Measurements from ENCODE around the gene BAIAP2. TPM values are rescaled to one million over a fixed set of nuclear protein-coding genes. Genes with fewer than 3 reads are reported as not detected.
A peak's percentile ranks its signal among the peaks of the same experiment; 100 is the strongest.

Gene BAIAP2
- total RNA-seq, 1 donor from 2014 or later: 50.9 TPM

GRCh38 chr17:81093619-81094508, 58.9 kb downstream of the BAIAP2 start:
- DNase-seq (ENCODE audit: low spot score) (no peak), ATAC-seq (no peak)
- intact Hi-C loops (cut with DNase I): no loop called here

DNA sequence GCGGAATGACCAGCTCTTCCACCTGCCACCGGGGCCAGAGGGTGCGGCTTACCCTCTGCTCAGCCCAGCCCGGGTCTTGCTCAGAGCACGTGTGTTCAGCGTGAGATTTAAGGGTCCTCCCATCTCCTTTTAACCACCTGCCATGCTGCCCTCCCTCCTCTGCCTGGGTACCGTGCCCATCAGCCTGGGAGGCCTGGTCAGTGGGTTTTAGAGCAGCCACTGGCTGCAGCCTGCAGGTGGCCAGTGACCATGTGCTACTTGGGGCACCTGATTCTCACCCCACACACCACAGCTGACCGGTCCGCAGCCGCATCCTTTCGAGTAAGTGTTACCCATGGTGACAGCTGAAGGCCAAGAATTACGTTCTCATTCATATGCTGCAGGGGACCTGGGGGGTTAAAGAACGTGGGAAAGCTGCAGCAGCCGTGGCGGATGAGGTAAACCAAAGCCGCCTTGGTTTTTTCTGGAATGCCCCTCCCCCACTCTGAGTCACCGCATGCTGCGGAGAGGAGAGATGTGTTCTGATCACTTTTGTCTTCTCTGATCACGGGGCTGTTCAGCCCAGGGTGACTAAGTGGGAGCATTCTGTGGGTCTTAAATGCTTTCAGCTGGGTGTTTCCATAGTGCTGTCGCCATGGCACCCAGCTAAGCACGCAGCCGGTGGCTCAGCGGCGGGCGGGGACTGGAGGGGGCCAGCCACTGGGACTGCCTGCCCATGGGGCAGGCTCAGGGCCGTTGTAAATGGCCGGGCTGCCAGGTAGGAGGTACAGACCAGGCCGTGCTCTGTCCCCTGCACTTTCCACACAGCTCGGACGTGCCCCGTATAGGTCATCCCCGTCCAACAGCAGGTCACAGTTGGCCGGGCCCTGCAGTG, 59.8 kb downstream of the BAIAP2 start:
- intact Hi-C loops (cut with DNase I): loop anchor here (5.0 kb wide), 2 partner anchors 62 to 102 kb away; partner anchors contain the start of gene CHMP6
- ATAC-seq (peak; percentile 74), DNase-seq (ENCODE audit: low spot score) (peak; percentile 90)

DNA sequence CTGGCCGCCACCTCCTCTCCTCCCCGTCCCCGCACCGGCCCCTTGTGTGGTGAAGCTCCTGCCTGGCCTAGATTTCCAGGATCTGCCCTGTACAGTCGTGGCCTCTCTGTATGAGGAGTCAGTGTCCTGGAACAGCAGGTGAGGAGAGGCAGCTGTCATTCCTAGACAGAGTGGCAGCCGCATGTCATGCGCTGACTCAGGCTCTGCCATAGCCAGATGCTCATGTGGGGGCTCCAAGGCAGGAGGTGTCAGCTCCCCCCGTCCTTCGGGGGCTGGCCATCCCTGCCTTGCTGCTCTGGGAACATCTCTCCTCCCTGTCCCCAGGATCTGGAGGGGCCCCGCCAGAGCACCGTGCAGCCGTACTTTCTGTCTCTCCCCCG, 60.4 kb downstream of the BAIAP2 start:
- DNase-seq (ENCODE audit: low spot score) (no peak), ATAC-seq (no peak)
- intact Hi-C loops (cut with DNase I): loop anchor here (5.0 kb wide), 2 partner anchors 63 to 103 kb away; partner anchors contain the start of gene CHMP6

DNA sequence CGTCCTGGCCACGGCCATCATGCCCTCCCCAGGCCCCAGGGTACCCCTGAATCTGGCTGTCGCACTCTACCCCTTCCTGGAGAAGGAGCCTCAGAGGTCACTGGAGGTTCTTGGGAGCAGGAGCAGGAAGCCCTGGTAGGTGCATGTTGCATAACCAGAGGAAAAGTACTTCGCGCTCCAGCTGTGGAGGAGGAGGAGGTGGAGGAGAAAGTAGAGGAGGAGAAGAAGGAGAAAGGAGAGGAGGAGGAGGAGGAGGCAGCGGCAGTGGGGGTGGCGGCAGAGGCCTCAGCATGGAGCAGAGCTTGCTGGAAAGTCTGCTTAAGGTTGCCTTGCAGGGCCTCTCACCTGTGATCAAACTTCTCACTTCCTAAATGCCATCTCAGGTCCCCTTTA, 61.8 kb downstream of the BAIAP2 start:
- ATAC-seq: no peak

DNA sequence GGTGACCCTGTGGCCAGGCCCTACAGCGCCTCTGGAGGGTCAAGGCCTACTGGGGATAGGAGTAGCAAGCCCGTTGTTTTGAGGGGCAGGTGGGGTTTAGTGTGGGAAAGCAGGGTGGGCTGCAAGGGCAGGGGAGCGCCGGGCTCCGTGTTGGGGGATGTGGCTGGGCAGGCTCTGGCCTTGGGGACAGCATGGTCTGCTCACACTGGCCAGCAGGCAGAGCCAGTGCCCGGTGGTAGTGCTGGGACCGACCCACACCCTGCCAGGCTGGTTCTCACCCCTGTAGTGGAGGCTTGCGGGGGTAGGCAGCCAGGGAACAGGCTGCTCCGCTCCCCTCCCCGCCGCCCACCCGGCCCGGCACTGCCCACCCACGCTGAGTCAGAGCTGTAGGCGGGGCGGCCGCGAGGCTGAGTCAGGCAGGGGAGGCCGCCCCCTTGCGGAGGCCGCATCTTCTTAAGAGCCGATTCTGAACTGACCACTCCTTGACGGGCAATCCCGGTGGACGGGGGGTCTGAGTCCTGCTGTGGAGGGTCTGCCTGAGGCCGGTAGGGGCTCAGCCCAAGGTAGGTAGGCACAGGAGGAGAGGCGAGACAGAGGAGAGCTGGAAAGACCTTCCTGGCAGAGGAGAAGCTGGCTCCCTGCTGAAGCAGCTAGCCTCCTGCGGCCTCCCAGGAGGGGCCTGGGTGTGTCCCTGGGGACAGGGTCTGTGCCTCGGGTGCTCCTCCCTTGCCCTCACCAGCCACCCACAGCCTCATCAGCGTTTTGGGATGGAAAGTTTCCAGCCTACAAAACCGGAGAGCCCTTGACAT, 62.4 kb downstream of the BAIAP2 start:
- DNase-seq (ENCODE audit: low spot score): peak; percentile 90
- intact Hi-C loops (cut with DNase I): loop anchor here (5.0 kb wide), 2 partner anchors 65 to 105 kb away; partner anchors contain the start of gene CHMP6
- ATAC-seq: peak; percentile 75

More for the DNA sequence above, 61.8 kb downstream of the BAIAP2 start:
- DNase-seq (ENCODE audit: low spot score): no peak
- intact Hi-C loops (cut with DNase I): loop anchor here (5.0 kb wide), 2 partner anchors 64 to 104 kb away; partner anchors contain the start of gene CHMP6

DNA sequence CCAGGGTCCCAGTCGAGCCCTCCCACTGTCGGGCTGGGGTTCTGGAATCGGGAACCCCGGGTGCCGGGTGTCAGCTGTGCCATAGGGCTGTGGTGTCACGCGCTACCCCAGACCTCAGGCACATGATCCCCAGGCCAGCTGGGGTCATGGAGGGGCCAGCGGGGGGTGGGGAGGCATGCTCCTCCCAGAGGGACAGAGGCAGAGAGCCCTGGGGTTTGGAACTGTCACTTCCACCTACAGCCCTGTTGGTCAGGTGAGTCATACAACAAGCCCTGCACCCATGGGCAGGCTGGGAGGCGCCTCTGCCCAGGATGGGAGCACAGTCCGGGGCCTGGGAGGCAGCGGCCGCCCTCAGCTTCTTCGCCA, 63.0 kb downstream of the BAIAP2 start:
- ATAC-seq (peak; percentile 2), DNase-seq (ENCODE audit: low spot score) (no peak)
- intact Hi-C loops (cut with DNase I): loop anchor here (5.0 kb wide), 2 partner anchors 66 to 106 kb away; partner anchors contain the start of gene CHMP6

GRCh38 chr17:81099888-81100287, 64.9 kb downstream of the BAIAP2 start:
- no peak for ATAC-seq
- DNase-seq (ENCODE audit: low spot score): no peak
- intact Hi-C loops (cut with DNase I): loop anchor here (5.0 to 10.0 kb wide), 3 partner anchors 68 to 675 kb away; partner anchors contain the start of gene CHMP6

GRCh38 chr17:81100668-81101067, 65.7 kb downstream of the BAIAP2 start:
- intact Hi-C loops (cut with DNase I): loop anchor here (10.0 kb wide), 1 partner anchor 676 kb away; no protein-coding TSS in a partner anchor
- ATAC-seq: no peak
- DNase-seq (ENCODE audit: low spot score): no peak

DNA sequence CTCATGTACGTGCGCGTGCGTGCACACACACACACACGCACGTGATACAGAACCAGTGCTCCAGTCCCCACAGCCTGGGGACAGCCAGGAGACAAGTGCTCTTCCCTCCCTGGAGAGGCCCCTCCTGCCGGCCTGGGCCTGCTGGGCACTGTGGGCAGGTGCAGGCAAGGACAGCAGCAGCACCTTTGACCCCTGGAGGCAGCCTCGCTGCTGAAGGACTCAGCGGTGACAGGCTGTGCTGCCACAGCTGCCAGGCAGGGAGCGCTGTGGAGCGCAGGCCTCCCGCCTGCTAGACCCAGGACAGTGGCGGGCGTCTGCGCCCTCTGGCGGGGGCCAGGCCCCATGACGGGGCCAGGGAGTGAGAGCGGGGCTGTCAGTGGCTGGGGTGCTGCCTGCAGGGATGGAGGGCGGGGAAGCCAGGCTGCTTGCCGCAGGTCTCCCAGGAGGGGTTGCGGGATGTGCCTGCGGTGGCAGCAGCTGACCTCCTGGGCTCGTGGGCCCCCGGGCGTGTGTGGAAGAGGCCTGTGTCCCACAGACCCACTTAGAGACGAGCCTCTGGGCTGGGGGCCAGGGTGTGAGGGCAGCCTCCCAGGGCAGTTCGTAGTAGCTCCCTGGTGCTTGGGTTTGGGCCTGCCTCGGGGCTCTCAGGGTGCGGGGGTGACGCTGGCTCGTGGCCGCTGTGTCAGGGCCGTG, 66.8 kb downstream of the BAIAP2 start:
- ATAC-seq (peak; percentile 77), DNase-seq (ENCODE audit: low spot score) (peak; percentile 87)
- intact Hi-C loops (cut with DNase I): loop anchor here (10.0 kb wide), 1 partner anchor 677 kb away; no protein-coding TSS in a partner anchor

DNA sequence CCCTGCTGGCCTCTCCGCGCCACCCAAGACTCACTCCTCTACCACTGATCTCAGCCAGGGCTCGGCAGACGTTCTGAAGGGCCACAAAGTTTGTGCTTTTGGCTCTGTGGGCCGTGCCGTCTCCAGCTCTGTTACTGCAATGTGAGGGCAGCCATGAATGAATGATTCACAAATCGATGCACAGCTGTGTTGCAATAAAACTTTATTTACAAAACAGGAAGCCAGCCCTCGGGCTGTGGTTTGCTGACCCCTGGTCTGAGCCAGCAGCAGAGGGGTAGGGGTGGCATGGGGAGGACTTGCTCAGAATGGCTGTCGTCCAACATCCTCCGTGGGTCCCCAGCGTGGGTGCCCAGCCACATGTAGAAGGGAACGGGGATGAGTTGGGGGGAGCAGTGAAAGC, 67.4 kb downstream of the BAIAP2 start:
- DNase-seq (ENCODE audit: low spot score): no peak

GRCh38 chr17:81102869-81103268, 67.9 kb downstream of the BAIAP2 start:
- intact Hi-C loops (cut with DNase I): loop anchor here (10.0 kb wide), 1 partner anchor 678 kb away; no protein-coding TSS in a partner anchor
- DNase-seq (ENCODE audit: low spot score) (no peak), ATAC-seq (no peak)

More for the DNA sequence above, 67.4 kb downstream of the BAIAP2 start:
- intact Hi-C loops (cut with DNase I): loop anchor here (10.0 kb wide), 1 partner anchor 678 kb away; no protein-coding TSS in a partner anchor
- ATAC-seq: no peak

GRCh38 chr17:81103379-81103778, 68.4 kb downstream of the BAIAP2 start:
- DNase-seq (ENCODE audit: low spot score): no peak
- intact Hi-C loops (cut with DNase I): loop anchor here (10.0 kb wide), 1 partner anchor 679 kb away; no protein-coding TSS in a partner anchor
- ATAC-seq: no peak

DNA sequence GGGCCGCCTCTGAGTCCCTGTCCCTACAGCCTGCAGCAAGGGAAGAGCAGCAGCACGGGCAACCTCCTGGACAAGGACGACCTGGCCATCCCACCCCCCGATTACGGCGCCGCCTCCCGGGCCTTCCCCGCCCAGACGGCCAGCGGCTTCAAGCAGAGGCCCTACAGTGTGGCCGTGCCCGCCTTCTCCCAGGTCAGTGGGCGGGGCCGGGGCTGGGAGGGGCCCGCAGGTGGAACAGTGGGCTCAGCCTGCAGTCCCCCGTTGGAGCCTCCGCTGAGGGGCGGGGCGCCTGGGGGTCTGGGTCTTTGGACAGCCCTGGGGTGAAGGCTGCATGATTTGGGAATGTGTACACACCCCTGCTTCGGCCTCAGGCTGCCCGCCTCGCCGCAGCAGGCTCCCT, 71.8 kb downstream of the BAIAP2 start:
- ATAC-seq (no peak), DNase-seq (ENCODE audit: low spot score) (no peak)
- intact Hi-C loops (cut with DNase I): loop anchor here (10.0 kb wide), 1 partner anchor 682 kb away; no protein-coding TSS in a partner anchor

- intact Hi-C loops (cut with DNase I): loop anchor here (10.0 kb wide), 1 partner anchor 683 kb away; no protein-coding TSS in a partner anchor
- ATAC-seq: no peak
- no peak for DNase-seq (ENCODE audit: low spot score)
These were observed 73.3 kb downstream of the BAIAP2 start for GRCh38 chr17:81108220-81108619.

- intact Hi-C loops (cut with DNase I): loop anchor here (10.0 kb wide), 1 partner anchor 685 kb away; no protein-coding TSS in a partner anchor
- ATAC-seq (peak; percentile 2), DNase-seq (ENCODE audit: low spot score) (no peak)
These were observed 75.0 kb downstream of the BAIAP2 start for GRCh38 chr17:81109957-81110356.

- no peak for ATAC-seq
These were observed 75.6 kb downstream of the BAIAP2 start for GRCh38 chr17:81110488-81111040.

GRCh38 chr17:81111066-81111465, 76.1 kb downstream of the BAIAP2 start:
- no peak for ATAC-seq
- intact Hi-C loops (cut with DNase I): no loop called here
- DNase-seq (ENCODE audit: low spot score): no peak

More at GRCh38 chr17:81110488-81111040, 75.6 kb downstream of the BAIAP2 start:
- intact Hi-C loops (cut with DNase I): no loop called here
- no peak for DNase-seq (ENCODE audit: low spot score)
